Stimulated activated CD8-positive, alpha-beta memory T cell treated with anti-CD3 and anti-CD28 coated beads, Interleukin-4, amount 100 ng/mL, for 48 hours (primary cell): ENCODE results near the gene SPNS3.

Experiments used
- DNase-seq: peaks from one replicate; pipeline ENCODE4 v3.0.0-alpha.2; 2020

Gene SPNS3

GRCh38 chr17:4490637-4491061, 56.9 kb downstream of the SPNS3 start:
- no peak for DNase-seq

- peak; percentile 47 for DNase-seq
These were observed 59.2 kb downstream of the SPNS3 start for GRCh38 chr17:4492721-4493561.

GRCh38 chr17:4497101-4497824, 63.5 kb downstream of the SPNS3 start:
- DNase-seq, result no peak

DNA sequence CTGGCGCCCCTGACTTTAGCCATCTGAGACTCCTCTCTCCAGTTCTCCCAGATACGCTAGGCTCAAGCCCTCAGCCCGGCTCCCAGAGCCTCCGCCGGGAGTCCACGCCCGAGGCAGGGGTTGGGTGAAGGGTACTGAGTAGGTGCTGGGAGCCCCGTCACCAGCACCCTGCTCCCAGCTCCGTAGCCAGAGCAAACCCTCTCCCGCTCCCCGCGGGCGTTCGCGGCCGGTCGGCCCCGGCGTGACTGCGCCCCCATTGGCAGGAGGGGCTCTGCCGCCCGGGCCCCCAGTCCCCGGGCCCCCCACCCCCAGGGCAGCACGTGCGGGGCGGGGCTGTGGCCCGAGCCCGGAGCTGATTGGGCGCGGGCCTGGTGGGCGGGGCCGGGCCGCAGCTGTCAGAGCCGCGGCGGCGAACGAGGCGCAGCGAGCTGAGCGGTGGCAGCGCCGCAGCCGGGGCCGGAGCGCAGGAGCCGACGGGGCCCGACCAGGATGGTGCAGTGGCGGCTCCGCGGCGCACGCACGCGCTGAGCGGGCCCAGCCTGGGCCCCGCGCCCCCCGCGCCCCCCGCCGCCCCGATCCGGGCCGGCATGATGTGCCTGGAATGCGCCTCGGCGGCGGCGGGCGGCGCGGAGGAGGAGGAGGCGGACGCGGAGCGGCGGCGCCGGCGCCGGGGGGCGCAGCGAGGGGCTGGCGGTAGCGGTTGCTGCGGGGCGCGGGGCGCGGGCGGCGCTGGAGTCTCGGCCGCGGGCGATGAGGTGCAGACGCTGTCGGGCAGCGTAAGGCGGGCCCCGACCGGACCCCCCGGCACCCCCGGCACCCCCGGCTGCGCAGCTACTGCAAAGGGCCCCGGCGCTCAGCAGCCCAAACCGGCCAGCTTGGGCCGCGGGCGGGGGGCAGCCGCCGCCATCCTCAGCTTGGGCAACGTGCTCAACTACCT, 65.0 kb downstream of the SPNS3 start, which contains the start of gene SPNS2:
TSS of gene SPNS2 (plus strand) at position 421 of the 937 bp plus-strand sequence. CDS start at position 588, 167 bp downstream.
- DNase-seq, result peak; percentile 70

DNA sequence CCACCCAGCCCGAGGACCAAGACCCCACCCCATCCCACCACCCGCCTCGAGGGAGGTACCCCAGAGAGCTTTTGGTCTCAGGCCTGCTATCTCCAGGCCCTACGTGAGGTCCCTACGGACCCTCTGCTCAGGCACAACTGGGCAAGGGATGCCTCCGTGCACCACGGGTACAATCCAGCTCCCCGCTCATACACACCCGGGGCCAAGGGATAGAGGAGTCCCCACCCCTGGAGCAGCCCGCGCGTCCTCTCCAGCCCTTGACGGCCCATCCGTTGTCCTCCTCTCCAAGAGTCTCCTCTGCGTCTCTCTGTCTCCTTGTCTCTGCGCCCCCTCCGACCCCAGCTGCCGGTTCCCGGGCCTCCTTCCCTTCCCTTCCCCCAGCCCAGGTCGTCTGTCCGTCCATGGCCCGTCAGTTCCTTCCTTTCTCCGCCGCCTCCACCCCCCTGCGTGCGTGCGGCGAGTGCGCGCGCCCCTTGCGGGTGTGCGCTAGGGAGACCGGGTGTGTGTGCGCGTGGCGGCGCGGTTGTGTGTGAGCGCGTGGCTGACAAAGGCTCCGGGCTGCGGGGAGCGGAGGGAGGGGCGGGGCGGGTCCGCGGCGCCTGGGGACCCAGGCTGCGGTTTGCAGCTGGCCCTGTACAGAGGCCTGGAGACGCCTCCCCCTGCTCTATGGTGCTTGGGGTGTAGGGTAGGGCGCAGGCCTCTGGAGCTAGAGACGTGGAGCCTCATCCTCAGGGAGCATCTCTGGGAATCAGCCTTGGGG, 65.9 kb downstream of the SPNS3 start:
- DNase-seq, result no peak

DNA sequence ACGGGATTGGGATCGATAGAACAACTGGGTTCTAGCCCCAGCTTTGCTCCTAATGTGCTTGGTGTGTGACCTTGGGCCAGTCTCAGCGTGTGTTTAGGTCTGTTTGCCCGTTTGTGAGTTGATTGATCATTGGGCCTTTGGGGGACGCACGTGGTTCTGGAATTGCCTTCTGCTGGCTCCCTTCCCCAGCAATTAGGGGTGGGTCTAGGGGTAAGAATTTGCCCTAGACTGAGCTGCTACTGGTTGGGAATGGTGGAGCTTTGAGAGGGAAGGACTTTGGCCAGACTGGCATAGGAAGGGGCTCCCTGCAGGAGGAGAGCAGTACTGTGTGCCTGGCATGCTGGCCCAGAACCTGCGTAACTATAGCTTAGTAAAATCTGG, 66.4 kb downstream of the SPNS3 start:
- no peak for DNase-seq

DNA sequence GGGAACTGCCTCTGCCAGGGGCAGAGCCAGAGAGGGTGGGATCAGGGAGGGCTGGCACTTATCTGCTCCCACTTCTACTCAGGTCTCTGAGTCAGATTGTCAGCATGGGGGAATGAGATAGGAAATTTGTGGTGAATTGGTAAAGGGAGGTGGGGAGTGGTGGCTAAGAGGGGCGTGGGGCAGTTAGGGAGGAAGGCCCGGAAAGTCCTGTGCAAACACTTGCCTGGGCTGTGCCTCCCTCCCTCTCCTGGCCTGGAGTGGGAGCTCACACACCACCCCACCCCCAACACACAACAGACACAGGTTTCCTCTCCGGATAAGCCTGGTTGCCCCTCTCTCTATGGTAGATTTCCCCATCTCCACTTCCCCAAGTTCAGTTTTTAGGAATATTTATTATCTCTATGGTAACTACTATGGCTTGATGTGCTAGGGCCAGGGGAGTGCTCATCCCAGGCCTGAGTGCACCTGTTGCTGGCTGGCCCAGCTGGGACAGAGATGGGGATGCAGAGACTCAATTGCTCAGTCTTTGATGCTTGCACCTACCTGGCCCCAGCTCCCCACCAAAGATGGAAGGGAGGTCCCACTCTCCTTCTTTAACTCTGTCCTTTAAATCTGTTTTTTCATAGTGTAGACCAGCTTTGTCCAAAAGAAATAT, 67.7 kb downstream of the SPNS3 start:
- DNase-seq, result no peak

GRCh38 chr17:4502466-4503154, 68.9 kb downstream of the SPNS3 start:
- DNase-seq, result no peak

GRCh38 chr17:4503283-4504025, 69.7 kb downstream of the SPNS3 start:
- no peak for DNase-seq

- no peak for DNase-seq
These were observed 70.4 kb downstream of the SPNS3 start for GRCh38 chr17:4504188-4504587.

- no peak for DNase-seq
These were observed 71.4 kb downstream of the SPNS3 start for GRCh38 chr17:4505187-4505586.

- DNase-seq, result no peak
These were observed 72.6 kb downstream of the SPNS3 start for GRCh38 chr17:4506175-4506813.

- no peak for DNase-seq
These were observed 73.2 kb downstream of the SPNS3 start for GRCh38 chr17:4506892-4507291.

DNA sequence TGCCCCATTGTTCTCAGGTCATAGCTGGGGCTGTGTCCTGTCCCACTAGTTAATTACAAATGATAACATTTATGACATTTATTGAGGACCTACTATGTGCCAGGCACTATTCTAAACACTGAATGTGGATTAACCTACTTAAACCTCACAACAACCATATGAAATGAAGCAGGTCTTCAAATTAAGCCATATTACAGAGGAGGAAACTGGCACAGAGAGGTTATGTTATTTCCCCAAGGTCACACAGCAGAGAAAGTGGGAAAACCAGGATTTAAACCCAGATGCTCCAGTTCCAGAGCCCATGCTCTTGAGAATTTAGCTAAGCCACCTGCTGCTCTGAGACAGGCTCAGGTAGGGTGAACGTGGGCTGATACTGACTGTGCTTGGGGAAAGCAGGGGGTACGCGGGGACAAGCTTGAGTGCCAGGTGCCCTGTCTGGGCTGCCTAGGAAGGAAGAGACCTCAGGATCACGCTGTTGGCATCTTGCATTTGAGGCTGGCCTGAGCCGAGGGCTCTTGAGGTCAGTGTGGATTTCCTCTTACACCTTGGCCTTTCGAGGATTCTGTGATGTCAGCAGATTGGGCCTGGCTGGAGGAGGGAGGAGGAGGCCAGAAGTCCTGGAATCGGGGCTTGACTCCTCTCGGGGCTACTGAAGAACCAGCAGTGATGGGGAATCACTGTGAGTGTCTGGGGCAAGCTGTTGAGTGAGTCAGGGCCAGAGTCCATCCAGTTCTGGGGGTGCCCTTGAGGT, 73.8 kb downstream of the SPNS3 start:
- DNase-seq, result no peak

- DNase-seq, result no peak
These were observed 74.5 kb downstream of the SPNS3 start for GRCh38 chr17:4508207-4508606.

- DNase-seq, result no peak
These were observed 75.7 kb downstream of the SPNS3 start for GRCh38 chr17:4509401-4509800.

- DNase-seq, result no peak
These were observed 76.3 kb downstream of the SPNS3 start for GRCh38 chr17:4509923-4510617.

- no peak for DNase-seq
These were observed 76.8 kb downstream of the SPNS3 start for GRCh38 chr17:4510618-4510941.
